HG03025 (cell line): ENCODE data around the gene AGER.

Experiments
- ATAC-seq: cut with Tn5 transposase; IDR thresholded peaks from one replicate; pipeline ENCODE4 v1.9.1; 2021; ENCODE audit warnings: mild to moderate bottlenecking, moderate library complexity; ENCODE audit not compliant: unreplicated experiment, low FRiP score

AGER gene

DNA sequence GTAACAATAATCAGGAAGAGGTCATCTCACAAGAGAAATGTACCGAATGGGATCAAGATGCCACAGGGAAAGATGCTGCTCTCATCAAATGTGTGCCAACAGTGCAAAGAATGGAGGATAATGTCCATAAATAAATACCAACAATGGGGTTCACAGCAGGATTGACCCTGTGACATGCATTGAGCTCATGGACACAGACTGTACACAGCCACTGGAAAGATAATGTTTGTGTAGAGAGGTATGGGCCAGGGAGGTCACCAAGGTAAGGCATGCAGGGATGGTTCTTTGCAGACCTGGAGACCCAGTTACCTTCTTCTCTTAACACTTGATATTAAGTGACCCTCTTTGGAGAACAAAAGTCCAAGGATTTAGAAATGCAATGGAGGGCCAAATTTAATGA lies 9.6 kb downstream of the AGER start:
- no peak for ATAC-seq

DNA sequence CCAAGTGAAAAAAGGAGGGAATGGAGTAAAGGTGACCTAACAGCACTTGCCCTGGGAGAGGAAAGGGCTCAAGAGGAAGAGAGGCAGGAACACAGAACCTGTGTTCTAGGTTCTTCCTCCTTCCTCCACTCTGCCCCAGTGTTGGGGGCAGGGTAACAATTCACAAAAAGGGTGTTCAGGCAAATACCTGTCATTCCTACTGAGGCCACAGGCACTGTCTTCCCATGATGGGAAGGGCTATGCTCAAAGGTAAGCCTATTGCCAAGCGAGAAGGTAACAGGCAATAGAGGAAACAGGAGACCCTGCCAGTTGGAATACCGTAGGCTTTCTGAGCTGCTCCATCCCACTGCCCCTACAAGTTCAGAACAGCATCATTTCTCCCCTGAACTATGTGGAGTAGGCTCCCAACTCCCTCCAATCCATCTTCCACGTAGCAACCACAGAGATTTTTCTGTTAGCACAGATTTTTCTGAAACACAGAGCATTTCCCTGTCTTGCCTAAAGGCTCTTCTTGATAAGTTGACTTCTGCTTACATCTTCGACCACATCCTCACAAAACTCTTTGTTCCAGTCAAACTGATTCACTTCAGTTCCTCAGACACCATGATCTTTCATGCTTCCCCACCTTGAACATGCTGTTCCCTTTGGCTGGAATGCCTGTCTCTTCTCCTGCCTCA lies 10.9 kb downstream of the AGER start:
- ATAC-seq, result no peak

DNA sequence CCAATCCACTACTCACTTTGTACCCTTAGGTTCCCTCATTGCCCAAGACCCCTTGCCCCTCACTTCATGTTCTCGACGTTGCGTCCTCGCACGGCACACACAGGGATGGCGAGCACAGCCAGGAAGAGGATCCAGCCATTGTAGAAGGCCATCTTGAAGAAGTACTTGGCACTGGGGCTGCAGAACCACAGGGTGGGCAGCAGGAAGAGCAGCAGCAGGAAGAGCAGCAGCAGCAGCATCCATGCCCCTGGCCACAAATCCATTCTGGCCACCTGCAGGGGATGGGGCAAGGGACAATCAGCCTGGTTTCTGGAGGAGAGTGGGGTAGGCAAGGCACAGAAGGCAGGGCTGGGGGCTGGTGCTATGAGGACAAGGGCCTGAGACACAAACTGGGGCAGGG lies 12.8 kb downstream of the AGER start:
- ATAC-seq, result no peak

DNA sequence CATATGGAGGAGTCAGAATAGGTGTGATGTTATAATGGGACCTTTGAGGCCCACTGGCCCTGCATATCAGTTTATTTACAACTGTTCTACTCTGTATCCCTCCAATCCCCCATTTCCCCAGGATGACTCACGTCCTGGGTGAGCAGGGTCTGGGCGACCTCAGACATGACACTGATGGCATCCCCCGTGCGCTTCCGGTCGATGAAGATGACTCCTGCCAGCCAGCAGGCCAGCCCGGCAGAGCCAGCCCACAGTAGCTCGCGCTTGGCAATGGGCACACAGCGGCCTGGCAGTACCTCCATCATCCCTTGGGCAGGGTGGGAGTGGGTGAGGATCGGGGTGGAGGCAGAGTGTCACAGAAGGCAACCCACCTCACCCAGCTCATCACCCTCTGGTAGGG lies 13.8 kb downstream of the AGER start:
- ATAC-seq, result no peak

DNA sequence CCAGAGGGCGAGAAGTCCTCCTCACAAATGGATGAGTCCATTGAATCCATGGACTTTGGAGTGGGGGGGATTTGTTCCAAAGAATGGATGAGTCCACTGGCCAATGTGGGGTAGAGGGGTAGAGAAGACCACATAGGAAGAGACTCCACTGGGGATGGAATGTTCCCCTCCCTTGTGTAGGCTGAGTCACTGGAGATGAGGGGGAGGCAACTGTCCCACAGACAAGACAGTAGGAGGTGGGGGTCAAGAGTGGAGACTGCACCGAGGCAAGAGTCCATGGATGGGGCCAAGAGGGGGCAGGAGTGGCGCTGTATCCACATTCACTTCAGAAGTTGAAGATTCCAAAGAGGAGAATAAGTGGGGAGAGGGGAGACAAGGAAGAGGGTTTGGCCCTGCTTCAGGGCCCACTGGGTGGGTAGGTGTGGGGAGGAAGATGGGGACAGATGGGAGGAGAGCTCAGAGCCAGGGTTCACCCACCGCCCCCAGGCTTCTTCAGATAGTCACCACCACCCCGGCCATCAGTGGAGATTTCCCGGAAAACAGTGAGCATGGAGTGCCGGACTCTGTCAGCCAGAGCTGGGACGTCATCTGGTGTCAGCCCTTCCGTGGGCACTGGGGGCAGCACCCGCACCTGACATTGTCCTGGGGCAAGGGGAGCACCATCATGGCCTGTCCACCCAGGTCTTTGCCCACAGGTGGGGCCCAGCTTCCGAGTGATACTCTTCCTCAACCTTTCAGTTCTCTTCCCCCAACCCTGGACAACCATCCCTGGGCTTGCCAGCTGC lies 15.1 kb downstream of the AGER start:
- ATAC-seq, result no peak

DNA sequence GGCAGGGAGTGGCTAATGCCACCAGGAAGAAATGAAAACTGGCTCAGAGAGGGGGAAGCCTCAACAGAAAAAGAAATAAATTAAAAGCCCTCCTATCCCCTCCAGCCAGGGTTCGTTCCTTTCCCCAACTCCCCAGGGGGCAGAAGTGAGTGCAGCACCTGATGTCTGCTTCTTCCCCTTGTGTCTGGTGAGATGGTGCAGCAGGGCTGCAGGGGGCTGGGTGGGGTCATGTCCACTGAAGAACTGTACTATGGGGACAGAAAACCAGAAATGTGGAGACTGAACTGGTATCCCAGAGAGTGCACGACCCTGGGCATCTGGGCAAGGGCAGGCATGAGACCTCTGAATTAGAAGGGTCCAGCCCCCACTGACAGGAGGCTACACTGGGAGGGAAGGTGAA lies 15.7 kb downstream of the AGER start:
- ATAC-seq, result no peak

DNA sequence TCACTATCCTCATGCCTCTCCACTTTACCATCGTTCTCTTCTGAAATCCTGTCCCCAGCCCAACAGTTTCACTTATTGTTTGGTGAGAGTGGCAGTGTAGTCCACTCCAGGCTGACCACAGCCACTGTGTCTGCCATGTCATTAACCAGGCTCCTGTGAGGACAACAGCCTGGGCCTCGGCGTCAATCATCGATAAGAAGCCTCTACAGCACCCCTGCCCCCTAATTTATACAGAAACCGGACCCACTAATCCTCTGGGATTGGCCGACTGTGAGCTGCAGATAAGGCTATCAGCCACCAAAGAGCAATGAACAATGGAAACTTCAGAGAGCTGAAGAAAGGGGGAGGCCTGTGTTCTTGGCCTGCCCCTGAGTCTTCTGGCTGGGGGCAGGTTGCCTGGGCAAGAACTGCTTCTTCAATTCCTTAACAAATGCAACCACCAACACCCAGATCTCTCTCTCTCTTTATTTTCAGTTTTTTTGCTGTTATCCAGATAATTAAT lies 16.2 kb downstream of the AGER start:
- ATAC-seq, result no peak

DNA sequence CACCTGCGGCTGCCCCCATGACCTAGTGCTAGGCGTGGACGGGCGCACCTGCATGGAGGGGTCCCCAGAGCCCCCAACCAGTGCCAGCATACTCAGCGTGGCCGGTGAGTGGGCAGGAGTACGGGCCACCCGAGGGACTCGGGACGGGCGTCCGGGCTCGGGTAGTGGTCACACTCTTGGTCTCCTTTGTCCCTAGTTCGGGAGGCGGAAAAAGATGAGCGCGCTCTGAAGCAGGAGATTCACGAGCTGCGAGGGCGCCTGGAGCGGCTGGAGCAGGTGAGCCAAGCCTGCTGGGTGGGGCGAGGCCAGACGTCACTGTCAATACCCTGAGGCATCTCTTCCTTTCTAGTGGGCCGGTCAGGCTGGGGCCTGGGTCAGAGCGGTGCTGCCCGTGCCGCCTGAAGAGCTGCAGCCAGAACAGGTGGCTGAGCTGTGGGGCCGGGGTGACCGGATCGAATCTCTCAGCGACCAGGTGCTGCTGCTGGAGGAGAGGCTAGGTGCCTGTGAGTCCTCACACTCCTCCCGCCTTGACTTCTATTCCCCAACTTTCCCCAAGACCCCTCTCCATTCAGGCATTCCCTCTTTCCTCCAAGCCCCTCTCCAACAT lies 16.8 kb downstream of the AGER start:
- no peak for ATAC-seq

DNA sequence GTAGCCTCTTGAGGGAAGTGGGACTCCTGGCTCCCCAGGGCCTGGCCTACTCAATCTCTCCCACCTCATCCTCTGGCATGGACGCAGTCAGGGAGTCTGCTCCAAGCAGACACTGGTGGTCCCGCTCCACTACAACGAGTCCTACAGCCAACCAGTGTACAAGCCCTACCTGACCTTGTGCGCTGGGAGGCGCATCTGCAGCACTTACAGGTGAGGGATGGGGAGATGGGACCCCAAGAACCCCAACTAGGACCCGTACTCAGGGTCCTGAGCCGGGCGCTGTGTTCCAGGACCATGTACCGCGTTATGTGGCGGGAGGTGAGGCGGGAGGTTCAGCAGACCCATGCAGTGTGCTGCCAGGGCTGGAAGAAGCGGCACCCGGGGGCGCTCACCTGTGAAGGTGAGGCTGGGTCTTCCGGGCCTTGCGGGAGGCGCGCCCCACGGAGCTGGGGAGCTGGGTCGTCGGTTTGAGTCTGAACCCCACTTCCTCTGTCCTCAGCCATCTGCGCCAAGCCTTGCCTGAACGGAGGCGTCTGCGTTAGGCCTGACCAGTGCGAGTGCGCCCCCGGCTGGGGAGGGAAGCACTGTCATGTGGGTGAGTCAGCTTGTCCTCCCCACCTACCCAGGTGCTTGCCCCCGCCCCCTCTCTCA lies 17.5 kb downstream of the AGER start:
- no peak for ATAC-seq

DNA sequence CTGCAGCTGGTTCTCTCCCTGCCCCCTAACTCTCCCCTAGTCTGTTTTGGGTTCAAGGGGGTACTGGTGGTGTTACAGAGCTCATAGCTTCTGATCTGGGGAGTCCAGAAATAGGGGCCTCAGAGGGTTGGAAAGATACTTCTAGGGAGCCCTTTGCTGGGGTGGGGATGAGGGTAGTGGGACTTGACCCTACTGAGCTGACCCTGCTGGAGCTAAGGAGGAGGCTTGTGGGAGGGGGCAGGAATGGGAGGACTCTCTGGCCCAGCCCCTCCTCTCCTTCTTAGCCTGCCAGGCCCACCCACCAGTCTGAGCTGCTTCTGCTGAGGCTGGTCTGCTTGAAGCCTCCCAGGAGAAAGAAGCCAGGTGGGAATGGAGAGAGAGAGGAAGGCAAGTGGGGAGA lies 19.8 kb downstream of the AGER start, which contains the start of gene EGFL8:
EGFL8 (plus strand) TSS at position 301 of the 400 bp plus-strand sequence. CDS start 1,571 bp downstream, outside the sequence.
- no peak for ATAC-seq

DNA sequence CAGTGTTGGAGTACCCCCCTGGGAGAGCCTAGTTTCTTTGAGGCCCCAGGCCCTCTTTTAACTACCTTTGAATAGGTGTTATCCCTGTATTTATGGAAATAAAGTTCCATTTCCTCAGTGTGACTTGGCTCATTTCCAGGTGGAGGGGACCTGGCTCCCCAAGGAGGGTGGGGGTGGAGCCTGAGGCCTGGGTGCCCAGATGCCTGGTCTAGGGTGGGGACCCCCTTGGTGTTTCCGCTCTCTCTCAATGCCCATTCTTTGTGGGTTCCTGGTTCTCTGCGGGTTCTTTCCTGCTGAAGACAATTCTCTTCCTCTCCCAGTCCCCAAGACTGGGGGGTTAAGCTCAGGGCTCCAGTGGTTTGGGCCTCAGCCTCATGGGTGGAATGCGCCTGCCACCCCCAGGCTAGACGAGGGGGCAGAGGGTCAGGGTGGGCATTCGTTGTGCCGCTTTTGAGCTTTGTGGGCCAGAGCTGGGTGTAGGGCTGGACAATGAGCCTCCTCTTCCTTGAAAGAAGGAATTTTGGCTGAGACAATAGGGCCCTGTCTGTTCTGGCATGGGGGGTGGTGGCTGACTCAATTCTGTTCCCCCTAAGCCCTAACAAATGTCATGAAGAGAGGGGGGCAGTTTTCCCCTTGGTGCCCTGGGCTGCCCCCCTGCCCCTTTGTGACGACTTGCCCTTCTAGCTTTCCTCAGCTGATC lies 20.3 kb downstream of the AGER start:
- ATAC-seq, result no peak

DNA sequence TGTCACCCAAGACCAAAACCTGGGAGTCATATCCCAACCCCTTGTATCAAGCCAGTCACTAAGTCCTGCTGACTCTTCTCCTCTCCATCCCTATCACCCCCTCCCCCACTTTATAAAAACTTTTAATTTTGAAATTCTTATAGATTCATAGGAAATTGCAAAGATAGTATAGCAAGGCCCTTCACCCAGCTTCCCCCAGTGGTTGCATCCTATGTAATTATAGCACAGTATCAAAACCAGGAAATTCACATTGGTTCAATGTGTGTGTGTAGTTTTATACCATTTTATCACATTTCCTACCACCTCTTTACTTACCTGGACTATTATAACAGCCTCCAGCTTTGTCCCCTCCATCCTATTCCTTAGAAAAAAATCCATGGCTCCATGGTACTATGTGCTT lies 26.0 kb downstream of the AGER start:
- ATAC-seq, result no peak

DNA sequence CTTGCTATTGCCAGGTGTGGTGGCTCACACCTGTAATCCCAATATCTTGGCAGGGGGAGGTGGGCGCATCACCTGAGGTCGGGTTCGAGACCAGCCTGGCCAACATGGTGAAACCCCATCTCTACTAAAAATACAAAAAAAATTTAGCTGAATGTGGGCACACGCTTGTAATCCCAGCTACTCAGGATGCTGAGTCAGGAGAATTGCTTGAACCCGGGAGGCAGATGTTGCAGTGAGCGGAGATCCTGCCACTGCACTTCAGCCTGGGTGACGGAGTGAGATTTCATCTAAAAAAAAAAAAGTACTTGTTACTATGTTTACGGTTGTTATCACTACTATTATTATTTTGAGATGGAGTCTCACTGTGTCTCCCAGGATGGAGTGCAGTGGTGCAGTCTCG lies 27.2 kb downstream of the AGER start:
- ATAC-seq, result no peak

DNA sequence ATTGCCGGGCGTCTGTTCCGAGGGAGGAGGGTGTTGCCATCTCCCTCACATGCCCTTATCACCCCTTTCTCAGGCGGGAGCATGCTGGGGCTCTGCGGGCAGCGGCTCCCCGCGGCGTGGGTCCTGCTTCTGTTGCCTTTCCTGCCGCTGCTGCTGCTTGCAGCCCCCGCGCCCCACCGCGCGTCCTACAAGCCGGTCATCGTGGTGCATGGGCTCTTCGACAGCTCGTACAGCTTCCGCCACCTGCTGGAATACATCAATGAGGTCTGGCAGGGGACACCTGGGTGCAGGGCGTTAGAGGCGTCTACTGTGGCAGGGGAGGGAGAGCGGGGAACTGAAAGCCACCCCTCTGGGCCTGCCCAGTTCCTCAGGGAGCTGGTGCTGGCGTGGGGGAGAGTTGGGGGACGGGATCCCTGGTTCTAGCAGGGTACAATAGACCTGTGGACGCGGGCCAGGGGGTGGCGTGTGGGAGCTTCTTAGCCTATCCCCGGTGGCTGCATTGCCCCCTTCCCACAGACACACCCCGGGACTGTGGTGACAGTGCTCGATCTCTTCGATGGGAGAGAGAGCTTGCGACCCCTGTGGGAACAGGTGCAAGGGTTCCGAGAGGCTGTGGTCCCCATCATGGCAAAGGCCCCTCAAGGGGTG lies 29.4 kb downstream of the AGER start:
- ATAC-seq, result no peak

DNA sequence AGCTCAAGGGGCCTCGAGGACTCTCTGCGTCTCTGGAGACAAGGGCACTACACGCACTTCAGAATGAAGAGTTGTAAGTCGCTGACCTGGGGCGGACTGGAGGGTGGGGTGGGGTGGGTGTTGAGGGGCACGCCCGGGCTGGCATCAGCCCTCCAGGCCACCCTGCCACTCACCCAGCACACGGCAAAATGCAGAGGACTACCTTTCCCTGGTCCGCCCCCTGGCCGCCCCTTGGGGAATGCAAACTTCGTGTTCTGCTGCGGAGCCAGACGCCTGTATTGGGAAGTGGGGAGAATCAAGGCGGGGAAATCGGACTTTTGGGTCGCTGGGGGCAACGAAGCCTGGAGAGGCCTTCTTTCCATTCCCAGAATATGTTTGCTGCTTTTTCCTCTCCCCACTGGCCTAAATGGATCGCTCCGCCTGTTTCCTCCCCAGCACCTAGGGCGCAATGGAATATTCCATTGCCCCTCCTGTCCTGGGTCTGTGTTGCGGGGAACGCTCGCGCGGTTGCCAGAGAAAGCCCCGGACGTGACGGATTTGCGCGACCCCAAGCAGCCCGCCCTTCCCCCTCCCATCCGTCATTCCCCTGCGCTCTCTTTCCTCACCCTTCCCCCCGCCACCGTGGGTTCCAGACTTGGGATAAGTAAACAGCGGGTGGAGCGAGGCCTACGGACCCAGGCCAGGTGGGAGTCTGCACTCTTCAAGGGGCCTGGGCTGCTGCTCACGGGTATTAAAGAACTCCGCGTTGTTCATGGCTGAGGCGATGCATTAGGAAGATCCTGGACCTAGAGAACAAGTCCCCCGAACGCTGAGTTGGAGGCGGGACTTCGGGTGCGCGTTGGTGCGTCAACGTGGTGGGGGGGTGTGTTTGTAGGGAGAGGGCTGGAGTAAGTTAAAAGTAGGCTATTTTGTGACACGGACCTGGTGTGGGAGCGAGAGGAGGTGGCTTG lies 30.2 kb downstream of the AGER start, which contains the start of gene PPT2:
PPT2 (plus strand) TSS at position 578 of the 950 bp plus-strand sequence. CDS start 454 bp downstream, outside the sequence.
- no peak for ATAC-seq

DNA sequence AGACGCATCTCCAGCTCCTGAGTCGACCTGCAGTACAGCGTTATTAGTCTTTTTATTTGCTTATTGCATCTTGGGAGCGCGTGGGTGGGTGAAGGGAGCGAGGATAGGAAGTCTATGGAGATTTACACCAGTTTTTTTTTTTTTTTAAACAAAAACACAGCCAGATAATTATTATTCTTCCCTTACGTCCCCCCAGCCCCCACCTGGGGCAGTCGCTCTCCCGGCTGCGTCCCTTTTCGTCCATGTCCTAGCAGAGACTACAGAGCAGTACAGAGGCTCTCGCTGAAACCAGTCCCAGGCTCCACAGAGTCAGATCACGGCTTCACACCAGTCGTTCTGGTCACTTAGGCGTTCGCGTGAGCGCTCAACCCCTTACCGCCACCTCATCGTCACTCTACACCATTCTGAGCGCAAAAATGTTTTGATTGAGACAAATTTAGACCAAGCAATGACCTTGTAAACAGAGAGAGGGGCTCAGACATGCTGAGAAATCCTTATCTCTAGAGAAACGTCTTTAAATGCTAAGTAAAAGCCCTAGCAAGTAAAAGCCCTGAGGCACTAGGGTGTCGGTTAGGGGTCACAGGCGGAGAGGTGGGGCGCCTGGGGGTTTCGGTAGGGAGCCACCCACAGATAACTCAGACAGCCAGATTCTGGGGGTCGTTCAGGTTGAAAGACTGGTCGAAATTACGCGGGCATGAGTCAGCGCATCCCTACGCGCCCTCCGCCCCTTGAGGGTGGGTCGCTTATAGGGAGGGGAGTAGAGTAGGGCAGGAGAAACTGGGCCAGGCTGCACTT lies 31.1 kb downstream of the AGER start:
- no peak for ATAC-seq

DNA sequence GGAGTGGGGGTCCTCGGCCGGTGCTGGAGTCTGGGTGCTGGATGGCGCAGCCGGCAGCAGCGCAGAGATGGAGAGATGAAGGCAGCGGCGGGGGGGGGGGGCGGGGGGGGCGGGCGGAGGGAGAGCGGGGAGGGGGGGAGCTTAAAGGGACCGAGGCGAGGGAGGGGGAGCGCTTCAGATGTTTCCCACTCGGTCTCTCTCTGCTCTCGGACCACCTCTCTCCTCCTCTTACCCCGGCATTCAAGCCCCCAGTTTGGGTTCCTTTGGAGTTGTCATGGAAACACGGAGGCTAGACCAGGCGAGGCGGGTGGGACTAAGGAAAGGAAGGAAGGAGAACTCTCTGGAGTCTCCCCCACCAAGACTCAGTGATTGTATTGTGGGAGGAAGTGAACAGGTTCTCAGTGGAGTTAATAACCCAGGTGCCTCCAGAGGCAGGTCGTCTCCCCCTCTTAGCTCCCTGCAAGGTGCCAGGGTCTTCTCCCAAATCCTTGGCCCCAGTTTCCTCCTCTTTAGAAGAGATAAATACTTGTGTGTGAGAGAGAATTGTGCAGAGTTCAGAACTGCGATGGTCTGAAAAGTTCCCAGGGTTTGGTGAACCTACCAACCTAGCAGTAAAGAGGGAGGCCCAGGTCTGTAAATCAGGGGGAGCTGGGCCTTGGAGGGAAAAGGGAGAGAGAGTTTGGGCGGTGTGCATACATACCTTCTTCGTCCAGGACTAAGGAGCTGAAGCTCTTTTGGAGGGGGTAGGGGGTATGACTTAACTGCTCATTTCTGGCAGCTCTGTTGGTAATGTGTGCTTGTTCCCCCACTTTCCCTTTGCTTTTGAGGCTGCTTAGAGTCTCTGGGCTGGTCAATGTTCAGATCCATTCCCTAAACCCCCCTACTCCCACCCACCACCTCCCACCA lies 31.9 kb downstream of the AGER start, which contains the start of gene PRRT1:
PRRT1 (minus strand) TSS at position 77 of the 906 bp plus-strand sequence. CDS start 112 bp downstream, outside the sequence.
- ATAC-seq, result no peak
